Measurements from ENCODE around the gene PTGER1. TPM values are rescaled to one million over a fixed set of nuclear protein-coding genes. Genes with fewer than 3 reads are reported as not detected.
A peak's percentile ranks its signal among the peaks of the same experiment; 100 is the strongest.

PTGER1 gene
- total RNA-seq, 4 donors from 2014 or later: 1.5 TPM; not detected in 3

DNA sequence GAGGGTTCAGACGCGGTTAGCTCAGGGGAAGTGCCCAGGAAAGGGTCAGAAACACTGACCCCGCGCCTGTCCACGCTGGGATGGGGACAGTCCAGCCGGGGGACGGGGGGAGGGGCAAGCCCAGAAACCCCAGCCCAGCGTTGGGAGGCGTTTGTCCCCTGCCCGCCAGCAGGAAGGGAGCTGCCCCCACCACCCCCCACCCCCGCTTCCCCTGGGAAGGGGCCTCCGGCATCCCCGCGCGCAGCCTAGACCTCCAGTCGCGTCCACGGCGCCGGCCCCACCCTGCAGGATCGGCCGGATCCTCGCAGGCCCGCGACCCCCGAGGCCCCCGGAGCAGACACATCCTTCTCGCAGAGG lies 20.5 kb upstream of the PTGER1 start:
- intact Hi-C loops (cut with DNase I): no loop called here
- peaks cover 22 to 23% of the 10 kb centered on the region in 2 donors for H3K4me1 ChIP-seq
- TF ChIP-seq POLR2A (IDR thresholded peaks at IDR 0.05): no peak
- TF ChIP-seq, protein P1, sequence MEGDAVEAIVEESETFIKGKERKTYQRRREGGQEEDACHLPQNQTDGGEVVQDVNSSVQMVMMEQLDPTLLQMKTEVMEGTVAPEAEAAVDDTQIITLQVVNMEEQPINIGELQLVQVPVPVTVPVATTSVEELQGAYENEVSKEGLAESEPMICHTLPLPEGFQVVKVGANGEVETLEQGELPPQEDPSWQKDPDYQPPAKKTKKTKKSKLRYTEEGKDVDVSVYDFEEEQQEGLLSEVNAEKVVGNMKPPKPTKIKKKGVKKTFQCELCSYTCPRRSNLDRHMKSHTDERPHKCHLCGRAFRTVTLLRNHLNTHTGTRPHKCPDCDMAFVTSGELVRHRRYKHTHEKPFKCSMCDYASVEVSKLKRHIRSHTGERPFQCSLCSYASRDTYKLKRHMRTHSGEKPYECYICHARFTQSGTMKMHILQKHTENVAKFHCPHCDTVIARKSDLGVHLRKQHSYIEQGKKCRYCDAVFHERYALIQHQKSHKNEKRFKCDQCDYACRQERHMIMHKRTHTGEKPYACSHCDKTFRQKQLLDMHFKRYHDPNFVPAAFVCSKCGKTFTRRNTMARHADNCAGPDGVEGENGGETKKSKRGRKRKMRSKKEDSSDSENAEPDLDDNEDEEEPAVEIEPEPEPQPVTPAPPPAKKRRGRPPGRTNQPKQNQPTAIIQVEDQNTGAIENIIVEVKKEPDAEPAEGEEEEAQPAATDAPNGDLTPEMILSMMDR (IDR thresholded peaks at IDR 0.05): no peak
- H3K27me3 ChIP-seq: no peaks in the 10 kb centered on the region
- peaks cover 0 to under 1% of the 10 kb centered on the region in 2 donors for H3K36me3 ChIP-seq
- no peaks in the 10 kb centered on the region for H3K9me3 ChIP-seq
- peak overlapping the region in 2 of 3 donors; percentile 51 to 67 for H3K27ac ChIP-seq
- H3K4me3 ChIP-seq (replicated peaks in 1 of 3): peak overlapping the region; percentile 33 to 90 (median 64)
- 0% methylated on average over 4 of the region's 28 CpGs; no CpG with 5 or more reads in 1 of the 2 donors for WGBS, 2 donors
- peak in 1 of 2 donors; percentile 33 for DNase-seq

DNA sequence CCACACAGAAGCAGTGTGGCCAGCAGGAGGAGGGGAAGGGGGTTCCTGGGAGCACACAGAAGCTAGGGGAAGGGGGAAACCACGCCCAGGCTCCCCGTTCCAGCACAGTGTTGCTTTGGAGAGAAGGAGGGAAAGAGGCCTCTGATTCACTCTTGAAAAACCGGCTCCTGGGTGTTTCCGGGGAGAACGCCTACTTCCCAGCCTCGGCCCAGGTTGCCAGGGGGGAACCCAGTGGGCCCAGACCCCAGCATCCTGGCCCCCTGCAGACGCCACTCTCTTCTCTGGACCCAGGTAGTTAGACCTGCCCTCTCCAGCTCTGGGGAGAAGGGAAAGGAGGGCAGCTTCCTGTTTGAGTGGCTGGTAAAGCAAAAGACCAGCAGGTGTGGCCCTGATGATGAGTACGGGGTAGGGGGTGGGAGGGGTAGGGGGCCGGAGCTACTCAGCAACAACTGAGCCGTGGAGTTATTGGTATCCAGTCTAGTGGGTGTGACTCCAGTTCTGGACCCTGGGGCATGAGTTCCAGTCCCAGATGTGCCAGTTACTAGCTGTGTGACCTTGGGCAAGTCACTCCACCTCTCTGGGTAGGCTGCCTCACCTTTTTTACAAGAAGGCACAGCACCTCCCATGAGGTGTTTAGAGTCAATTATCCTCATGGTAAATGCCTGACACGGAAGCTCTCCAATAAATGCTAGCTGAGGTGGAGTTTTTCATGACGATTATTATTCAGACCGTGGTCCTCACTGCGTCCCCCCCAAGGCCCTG lies 19.9 kb upstream of the PTGER1 start:
- Histone ChIP-seq H3K4me3 (replicated peaks in 1 of 3) (peak overlapping the region; percentile 33 to 90 (median 64)), H3K27ac (peak overlapping the region in 2 of 3 donors; percentile 51 to 67), H3K27me3 (no peaks in the 10 kb centered on the region), H3K9me3 (no peaks in the 10 kb centered on the region), H3K4me1 (peaks cover 22 to 23% of the 10 kb centered on the region in 2 donors), H3K36me3 (peaks cover 0 to 6% of the 10 kb centered on the region in 2 donors)
- WGBS, 2 donors: 9 to 24% methylated on average over 11 to 14 of the region's 14 CpGs
- TF ChIP-seq, protein P1 (IDR thresholded peaks at IDR 0.05): no peak
- no peak for TF ChIP-seq POLR2A (IDR thresholded peaks at IDR 0.05)
- no peak for DNase-seq
- intact Hi-C loops (cut with DNase I): no loop called here

DNA sequence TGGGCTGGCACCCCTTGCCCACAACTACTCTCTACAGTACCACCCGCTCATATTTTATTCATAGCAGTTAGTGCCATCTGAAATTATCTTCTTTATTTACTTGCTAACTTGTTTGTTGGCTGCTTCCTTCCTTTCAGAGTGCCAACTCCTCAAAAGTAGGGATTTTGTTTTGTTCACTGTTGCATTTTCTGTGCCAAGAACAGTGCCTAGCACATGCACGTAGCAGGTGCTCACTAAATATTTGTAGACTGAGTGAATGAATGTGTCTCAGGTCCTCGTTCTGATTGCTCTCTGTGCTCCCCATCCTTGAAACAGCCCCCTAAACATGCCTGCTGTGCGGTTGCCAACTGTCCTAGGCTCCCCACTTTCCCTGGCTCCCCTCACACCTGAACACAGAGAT lies 19.3 kb upstream of the PTGER1 start:
- 77 to 80% methylated on average over 4 of the region's 4 CpGs for WGBS, 2 donors
- intact Hi-C loops (cut with DNase I): no loop called here
- no peaks in the 10 kb centered on the region for H3K27me3 ChIP-seq
- peaks cover 22 to 23% of the 10 kb centered on the region in 2 donors for H3K4me1 ChIP-seq
- TF ChIP-seq, protein P1 (IDR thresholded peaks at IDR 0.05): no peak
- TF ChIP-seq POLR2A (IDR thresholded peaks at IDR 0.05): no peak
- H3K4me3 ChIP-seq (replicated peaks in 1 of 3): peak overlapping the region in 1 of 3 donors; percentile 90
- H3K27ac ChIP-seq: peak overlapping the region in 1 of 3 donors; percentile 51
- H3K9me3 ChIP-seq: no peaks in the 10 kb centered on the region
- no peak for DNase-seq
- peaks cover 0 to 7% of the 10 kb centered on the region in 2 donors for H3K36me3 ChIP-seq

DNA sequence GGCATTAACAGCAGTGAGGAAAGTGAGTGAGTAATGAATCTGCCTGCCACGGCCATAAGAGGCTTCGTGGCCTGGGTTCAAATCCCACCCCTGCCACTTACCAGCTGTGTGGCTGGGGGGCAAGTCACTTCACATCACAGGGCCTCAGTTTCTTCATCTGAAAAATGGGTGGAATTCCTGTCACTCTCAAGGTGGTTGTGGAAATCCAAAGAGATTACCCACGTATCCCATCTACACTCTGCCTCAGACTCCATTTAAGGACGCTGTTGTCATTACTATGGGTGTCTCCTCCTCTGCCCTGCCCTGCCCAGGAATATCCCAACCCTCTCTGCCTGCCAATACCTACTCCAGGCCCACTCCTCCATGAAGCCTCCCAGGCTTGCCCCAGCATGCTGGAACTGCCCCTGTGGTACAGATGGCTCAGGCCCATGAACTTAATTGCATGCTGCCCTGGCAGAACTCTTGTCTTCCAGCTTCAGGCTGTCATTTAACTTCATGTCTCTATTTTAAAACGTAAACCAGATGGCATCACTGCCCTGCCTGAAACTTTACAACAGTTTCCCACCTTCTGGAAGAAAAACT lies 17.7 kb upstream of the PTGER1 start:
- intact Hi-C loops (cut with DNase I): no loop called here
- WGBS, 2 donors: 82 to 83% methylated on average over 5 of the region's 5 CpGs
- H3K9me3 ChIP-seq: no peaks in the 10 kb centered on the region
- H3K4me3 ChIP-seq (replicated peaks in 1 of 3): no peak overlapping the region
- TF ChIP-seq POLR2A (IDR thresholded peaks at IDR 0.05): no peak
- TF ChIP-seq, protein P1 (IDR thresholded peaks at IDR 0.05): no peak
- DNase-seq: no peak
- no peaks in the 10 kb centered on the region for H3K27me3 ChIP-seq
- H3K36me3 ChIP-seq: peaks cover 4 to 11% of the 10 kb centered on the region in 2 donors
- no peak overlapping the region for H3K27ac ChIP-seq
- peaks cover 22 to 23% of the 10 kb centered on the region in 2 donors for H3K4me1 ChIP-seq

All from thyroid gland (tissue), 4 donors.